GM12801 (cell line): ENCODE data around the gene STARD5.

Experiments used
- TF ChIP-seq, protein P1 (sequence below): IDR thresholded peaks from one replicate; pipeline ENCODE4 v1.5.1; 2011; ENCODE audit warnings: control low read depth; ENCODE audit not compliant: insufficient read length; ENCODE audit errors: extremely low read depth

The STARD5 gene

DNA sequence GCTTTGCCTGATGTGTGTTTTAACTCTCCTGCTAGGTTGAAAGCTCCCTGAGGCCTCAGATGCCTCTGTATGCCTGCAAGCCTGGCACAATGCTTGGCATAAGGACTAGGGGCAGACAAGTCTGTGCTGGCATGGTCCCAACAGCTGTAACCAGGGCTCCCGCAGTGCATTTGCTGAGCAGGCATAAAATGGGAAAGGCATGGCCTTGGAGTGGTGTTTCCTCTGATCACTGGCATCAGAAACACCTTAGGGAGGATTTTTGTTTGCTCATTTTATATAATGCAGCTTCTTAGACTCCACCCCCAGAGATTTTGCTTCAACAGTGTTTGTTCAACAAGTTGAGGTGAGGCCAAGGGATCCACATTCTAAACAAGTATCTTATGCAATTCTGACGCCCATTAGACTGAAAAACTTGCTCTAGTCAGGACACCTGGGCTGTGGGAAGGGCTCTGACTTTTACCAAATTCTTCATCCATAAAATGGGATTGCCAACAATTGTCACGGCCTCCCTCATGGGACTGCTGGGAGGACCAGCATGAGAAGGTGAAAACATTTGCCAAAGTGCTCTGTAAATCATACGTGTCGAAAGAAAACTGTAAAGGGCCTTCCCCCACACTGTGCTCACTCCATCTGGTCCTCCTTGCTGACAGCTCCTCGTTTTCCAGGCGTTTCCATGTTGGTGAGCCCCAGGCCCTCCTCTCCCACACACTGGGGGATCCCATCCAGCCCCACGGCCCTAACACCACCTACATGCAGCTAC is 43.1 kb downstream of the STARD5 start:
- TF ChIP-seq, protein P1, sequence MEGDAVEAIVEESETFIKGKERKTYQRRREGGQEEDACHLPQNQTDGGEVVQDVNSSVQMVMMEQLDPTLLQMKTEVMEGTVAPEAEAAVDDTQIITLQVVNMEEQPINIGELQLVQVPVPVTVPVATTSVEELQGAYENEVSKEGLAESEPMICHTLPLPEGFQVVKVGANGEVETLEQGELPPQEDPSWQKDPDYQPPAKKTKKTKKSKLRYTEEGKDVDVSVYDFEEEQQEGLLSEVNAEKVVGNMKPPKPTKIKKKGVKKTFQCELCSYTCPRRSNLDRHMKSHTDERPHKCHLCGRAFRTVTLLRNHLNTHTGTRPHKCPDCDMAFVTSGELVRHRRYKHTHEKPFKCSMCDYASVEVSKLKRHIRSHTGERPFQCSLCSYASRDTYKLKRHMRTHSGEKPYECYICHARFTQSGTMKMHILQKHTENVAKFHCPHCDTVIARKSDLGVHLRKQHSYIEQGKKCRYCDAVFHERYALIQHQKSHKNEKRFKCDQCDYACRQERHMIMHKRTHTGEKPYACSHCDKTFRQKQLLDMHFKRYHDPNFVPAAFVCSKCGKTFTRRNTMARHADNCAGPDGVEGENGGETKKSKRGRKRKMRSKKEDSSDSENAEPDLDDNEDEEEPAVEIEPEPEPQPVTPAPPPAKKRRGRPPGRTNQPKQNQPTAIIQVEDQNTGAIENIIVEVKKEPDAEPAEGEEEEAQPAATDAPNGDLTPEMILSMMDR, result no peak

DNA sequence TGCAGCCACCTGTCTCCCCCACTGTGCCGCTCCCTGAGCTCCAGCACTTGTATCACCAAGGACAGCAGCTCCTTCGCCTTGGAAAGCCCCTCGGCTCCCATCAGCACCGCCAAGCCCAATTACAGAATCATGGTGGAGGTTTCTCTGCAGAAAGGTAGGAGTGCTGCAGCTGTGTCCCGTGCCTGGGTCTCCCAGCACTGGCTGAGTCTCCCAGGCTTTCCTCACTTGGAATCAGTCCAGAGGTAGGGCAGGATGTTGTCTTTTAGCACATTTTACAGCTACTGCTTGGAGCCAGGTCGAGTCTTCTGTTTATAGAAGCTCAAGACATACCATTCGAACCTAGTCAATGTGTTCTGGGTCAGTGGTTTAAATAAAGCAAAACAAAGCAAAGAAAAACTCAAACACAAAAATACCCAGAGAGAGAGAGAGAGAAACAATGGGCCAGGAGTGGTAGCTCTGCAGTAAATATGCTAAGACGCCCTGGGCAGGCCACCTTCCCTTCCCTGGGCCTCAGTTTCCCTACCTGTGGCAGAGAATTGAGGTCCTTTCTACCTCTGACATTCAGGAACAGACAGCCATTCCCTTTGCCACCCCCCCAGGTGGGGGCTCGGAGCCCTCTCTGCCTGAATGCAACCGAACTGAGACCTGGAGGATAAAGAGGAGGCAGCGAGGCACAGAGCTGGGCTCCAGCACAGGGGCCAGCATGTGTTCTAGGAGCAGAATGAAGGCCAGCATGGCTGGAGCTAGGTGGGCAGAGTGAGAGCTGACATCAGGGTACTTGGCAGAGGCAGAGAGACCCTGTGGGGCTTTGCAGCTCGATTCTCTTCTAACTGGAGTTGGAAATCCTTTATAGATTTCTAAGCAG is 44.1 kb downstream of the STARD5 start:
- TF ChIP-seq, protein P1, result no peak

GRCh38 chr15:81278306-81279029 is 45.5 kb downstream of the STARD5 start:
- TF ChIP-seq, protein P1, result no peak

- TF ChIP-seq, protein P1, result no peak
Observed at GRCh38 chr15:81277851-81278250, 46.1 kb downstream of the STARD5 start.

- TF ChIP-seq, protein P1, result no peak
Observed at GRCh38 chr15:81276967-81277366, 47.0 kb downstream of the STARD5 start.

DNA sequence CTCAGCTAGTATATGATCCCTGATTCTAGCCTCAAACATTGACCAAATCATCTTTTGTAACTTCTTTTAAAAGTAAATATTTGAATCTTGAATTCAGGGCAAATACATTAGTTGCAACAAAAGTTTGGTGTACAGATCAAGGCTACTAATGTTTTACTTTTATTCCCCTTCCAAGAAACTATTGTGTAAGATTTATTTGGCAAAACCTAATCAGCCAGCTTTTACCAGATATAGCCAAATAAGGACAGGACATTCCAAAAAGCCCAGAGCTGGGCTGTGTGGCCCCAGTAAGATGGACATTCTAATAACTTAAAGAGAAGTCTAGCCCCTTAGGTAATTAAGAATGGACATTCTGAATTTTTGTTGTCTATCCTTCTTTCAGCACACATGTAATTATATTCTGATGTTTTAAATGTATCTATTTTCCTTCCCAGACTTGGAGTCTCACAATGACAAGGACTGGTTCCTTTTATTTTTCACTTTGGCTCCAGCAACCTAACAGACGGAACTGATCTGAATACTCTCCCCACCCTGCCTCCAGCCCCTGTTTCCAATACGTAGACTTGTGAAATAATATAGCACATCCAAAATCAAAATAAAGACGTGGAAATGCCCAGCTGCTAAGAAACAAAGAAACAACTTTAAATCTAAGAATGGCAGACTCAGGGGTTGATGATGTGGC is 48.1 kb downstream of the STARD5 start:
- TF ChIP-seq, protein P1, result no peak
